GM10266 (cell line): ENCODE measurements around the gene ATP8A2.

Experiments used
- DNase-seq: peaks from one replicate; pipeline ENCODE4 v3.0.0; 2012; ENCODE audit errors: extremely low spot score
- CTCF ChIP-seq: IDR thresholded peaks from 2 replicates; pipeline ENCODE4 v1.5.1; 2012; ENCODE audit warnings: mild to moderate bottlenecking, low read depth; ENCODE audit not compliant: control insufficient read depth, insufficient read depth; ENCODE audit errors: missing control alignments

ATP8A2 gene

GRCh38 chr13:25906191-25906661 is 534.5 kb downstream of the ATP8A2 start:
- DNase-seq, result no peak
- no peak for TF ChIP-seq CTCF

- no peak for TF ChIP-seq CTCF
- no peak for DNase-seq
Observed at GRCh38 chr13:25908366-25908765, 536.6 kb downstream of the ATP8A2 start.

- DNase-seq, result no peak
Observed at GRCh38 chr13:25910243-25910642, 538.5 kb downstream of the ATP8A2 start.

GRCh38 chr13:25910991-25911419 is 539.2 kb downstream of the ATP8A2 start:
- no peak for DNase-seq
- no peak for TF ChIP-seq CTCF

More at GRCh38 chr13:25910243-25910642, 538.5 kb downstream of the ATP8A2 start:
- TF ChIP-seq CTCF, result no peak

GRCh38 chr13:25912961-25913360 is 541.2 kb downstream of the ATP8A2 start:
- no peak for DNase-seq
- TF ChIP-seq CTCF, result no peak

GRCh38 chr13:25915840-25916518 is 544.2 kb downstream of the ATP8A2 start:
- no peak for TF ChIP-seq CTCF
- no peak for DNase-seq

GRCh38 chr13:25920277-25920676 is 548.5 kb downstream of the ATP8A2 start:
- no peak for TF ChIP-seq CTCF
- DNase-seq, result no peak
